Epithelial cell of alveolus of lung (primary cell): ENCODE measurements around the gene MGLL. TPM values are rescaled to one million over a fixed set of nuclear protein-coding genes. Genes with fewer than 3 reads are reported as not detected.

Experiments used
- total RNA-seq: library from RNA; depleted of rRNA; stranded (reverse); fragments of >200 nt; gene quantifications from 2 replicates; pipeline ENCODE4 v1.2.1, GENCODE V29; 2015

The MGLL gene
- 8.5 and 54.0 TPM in 2 replicates for total RNA-seq

DNA sequence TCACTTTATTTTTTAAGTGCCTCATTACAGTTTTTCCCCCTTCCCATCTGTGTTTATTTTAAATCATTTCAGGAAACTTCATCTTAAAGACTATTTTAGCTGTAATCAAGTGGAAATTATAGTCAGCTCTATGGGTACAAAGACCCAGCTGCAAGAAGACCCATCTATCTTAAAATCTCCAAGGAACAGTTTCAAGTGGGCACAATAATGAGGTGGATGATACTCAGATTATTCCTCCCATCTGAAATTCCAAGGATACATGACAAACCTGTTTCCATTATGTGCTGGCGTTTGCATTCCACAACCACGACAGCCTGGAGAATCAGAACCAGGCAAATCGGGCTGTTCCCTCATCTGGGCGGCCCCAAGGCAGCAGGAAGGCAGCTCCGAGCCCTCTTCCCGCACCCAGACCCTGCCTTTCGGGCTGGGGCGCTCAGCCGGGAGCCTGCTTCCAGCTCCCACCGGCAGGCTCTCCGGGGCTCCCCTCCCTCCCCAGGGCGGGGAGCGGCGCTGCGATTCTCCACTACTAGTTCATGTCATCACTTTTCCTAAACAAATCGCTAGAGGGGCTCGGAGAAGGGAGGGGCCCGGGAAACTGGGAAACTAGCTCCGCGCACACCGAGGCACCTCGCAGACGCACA, at the start of gene MGLL:
Gene MGLL (minus strand): TSS at position 475 of the 641 bp plus-strand sequence. CDS start 197 bp downstream, at position 278.

DNA sequence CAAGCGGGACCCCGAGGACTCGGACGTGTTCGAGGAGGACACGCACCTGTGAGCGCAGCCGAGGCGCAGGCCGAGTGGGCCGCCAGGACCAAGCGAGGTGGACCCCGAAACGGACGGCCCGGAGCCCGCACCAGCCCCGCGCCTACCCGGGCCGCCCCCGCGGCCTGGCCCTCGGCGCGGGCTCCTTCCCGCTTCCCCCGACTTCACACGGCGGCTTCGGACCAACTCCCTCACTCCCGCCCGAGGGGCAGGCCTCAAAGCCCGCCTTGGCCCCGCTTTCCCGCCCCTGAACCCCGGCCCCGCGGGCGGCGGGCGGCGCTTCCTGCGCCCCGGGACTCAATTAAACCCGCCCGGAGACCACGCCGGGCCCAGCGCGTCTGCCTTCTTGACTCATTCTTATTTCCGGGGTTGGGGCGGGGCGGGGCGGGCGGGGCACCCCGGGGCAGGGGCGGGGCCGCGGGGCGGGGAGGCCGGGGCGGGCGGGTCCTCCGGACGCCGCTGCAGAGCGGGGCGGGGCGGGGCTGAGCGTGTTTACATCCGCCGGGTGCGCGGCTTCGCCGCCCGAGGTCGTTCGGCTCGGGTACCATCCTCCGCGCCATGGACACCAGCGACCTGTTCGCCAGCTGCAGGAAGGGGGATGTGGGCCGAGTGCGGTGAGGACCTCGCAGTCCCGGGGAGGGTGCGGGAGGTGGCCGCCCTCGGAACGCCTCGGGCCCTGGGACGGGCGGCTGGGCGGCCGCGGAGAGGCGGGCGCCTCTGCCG, 149.7 kb downstream of the MGLL start, which contains the start of gene ABTB1:
Gene ABTB1 (plus strand): TSS at position 524 of the 762 bp plus-strand sequence. CDS start 74 bp downstream, at position 598.

Other genes starting within 250 kb of the MGLL start
- 36.3 and 65.2 TPM in 2 replicates for gene TPRA1, start 231.8 kb downstream of the MGLL start, total RNA-seq
- 29.1 and 56.6 TPM in 2 replicates for gene MCM2, start 224.1 kb downstream of the MGLL start, total RNA-seq
- 5.0 and 10.5 TPM in 2 replicates for gene PODXL2, start 193.3 kb downstream of the MGLL start, total RNA-seq
- 4.4 and 25.2 TPM in 2 replicates for gene ABTB1, start 149.6 kb downstream of the MGLL start, total RNA-seq
- not detected in 2 replicates for gene KBTBD12, start 92.7 kb upstream of the MGLL start, total RNA-seq
- 217 and 371 TPM in 2 replicates for gene SEC61A1, start 229.9 kb upstream of the MGLL start, total RNA-seq